Large intestine (tissue), 3 donors: ENCODE measurements around the gene ARHGAP1. TPM values are rescaled to one million over a fixed set of nuclear protein-coding genes. Genes with fewer than 3 reads are reported as not detected.
A peak's percentile ranks its signal among the peaks of the same experiment; 100 is the strongest.
"Not testable (repeated sequence)": the region's sequence is repeated elsewhere in the genome, so short reads cannot be mapped to it uniquely, and the experiment has no call there.

Experiments used
- DNase-seq, 2 donors: peaks; one replicate each; pipeline versions ENCODE4 v3.0.0 to v3.0.0-alpha.2; 2013
- H3K27ac ChIP-seq: one replicate; pipeline ENCODE4 v1.5.1; 2013; ENCODE audit warnings: low read length
- H3K27me3 ChIP-seq: 2 replicates; pipeline ENCODE4 v1.6.1; 2013; ENCODE audit warnings: low read length; ENCODE audit not compliant: control insufficient read depth, insufficient read depth
- H3K36me3 ChIP-seq: 2 replicates; pipeline ENCODE4 v1.6.1; 2013; ENCODE audit warnings: low read length; ENCODE audit not compliant: control insufficient read depth, insufficient read depth
- H3K4me1 ChIP-seq: one replicate; pipeline ENCODE4 v1.6.1; 2013; ENCODE audit warnings: low read length; ENCODE audit not compliant: control insufficient read depth, insufficient read depth
- H3K4me3 ChIP-seq: one replicate; pipeline ENCODE4 v1.5.1; 2013; ENCODE audit warnings: low read length
- H3K9me3 ChIP-seq: one replicate; pipeline ENCODE4 v1.6.1; 2013; ENCODE audit warnings: mild to moderate bottlenecking, low read depth, low read length, moderate library complexity; ENCODE audit not compliant: control insufficient read depth
- WGBS: methylation state at CpG from one replicate; pipeline ENCODE4 v1.1.5; 2013; ENCODE audit warnings: low lambda C conversion rate; ENCODE audit not compliant: insufficient coverage; 5-methylcytosine and 5-hydroxymethylcytosine counted together
- polyA plus RNA-seq: library from polyadenylated mRNA; unstranded; fragments of 120-200 nt; gene quantifications from one replicate; pipeline ENCODE4 v1.2.1, GENCODE V29; 2013

The ARHGAP1 gene
- polyA plus RNA-seq, 1 donor: 47.2 TPM

GRCh38 chr11:46725338-46726205 is 25.2 kb upstream of the ARHGAP1 start:
- no CpG with 5 or more reads among the region's 19 CpGs for WGBS
- no peak overlapping the region for H3K4me3 ChIP-seq
- no peak for DNase-seq
- no peaks in the 10 kb centered on the region for H3K4me1 ChIP-seq
- no peaks in the 10 kb centered on the region for H3K9me3 ChIP-seq
- no peak overlapping the region for H3K27ac ChIP-seq
- no peaks in the 10 kb centered on the region for H3K36me3 ChIP-seq
- no peaks in the 10 kb centered on the region for H3K27me3 ChIP-seq

GRCh38 chr11:46724088-46724487 is 23.7 kb upstream of the ARHGAP1 start:
- no peak for DNase-seq
- WGBS: no CpG with 5 or more reads among the region's 8 CpGs
- Histone ChIP-seq H3K4me1 (peaks cover 4% of the 10 kb centered on the region), H3K36me3 (no peaks in the 10 kb centered on the region), H3K27ac (no peak overlapping the region), H3K27me3 (no peaks in the 10 kb centered on the region), H3K4me3 (no peak overlapping the region), H3K9me3 (no peaks in the 10 kb centered on the region)

GRCh38 chr11:46723359-46723680 is 22.9 kb upstream of the ARHGAP1 start:
- Histone ChIP-seq H3K27ac (no peak overlapping the region), H3K4me3 (no peak overlapping the region), H3K9me3 (no peaks in the 10 kb centered on the region), H3K36me3 (no peaks in the 10 kb centered on the region), H3K27me3 (no peaks in the 10 kb centered on the region), H3K4me1 (peaks cover 10% of the 10 kb centered on the region)
- no CpG with 5 or more reads among the region's 8 CpGs for WGBS
- DNase-seq: no peak

GRCh38 chr11:46722566-46723358 is 22.3 kb upstream of the ARHGAP1 start:
- H3K36me3 ChIP-seq: no peaks in the 10 kb centered on the region
- peaks cover 15% of the 10 kb centered on the region for H3K4me1 ChIP-seq
- WGBS: no CpG with 5 or more reads among the region's 11 CpGs
- H3K27ac ChIP-seq: no peak overlapping the region
- H3K4me3 ChIP-seq: no peak overlapping the region
- no peaks in the 10 kb centered on the region for H3K9me3 ChIP-seq
- no peaks in the 10 kb centered on the region for H3K27me3 ChIP-seq
- DNase-seq: no peak

GRCh38 chr11:46721286-46721685 is 20.9 kb upstream of the ARHGAP1 start:
- Histone ChIP-seq H3K36me3 (no peaks in the 10 kb centered on the region), H3K4me1 (peaks cover 17% of the 10 kb centered on the region), H3K27ac (no peak overlapping the region), H3K27me3 (no peaks in the 10 kb centered on the region), H3K4me3 (no peak overlapping the region), H3K9me3 (no peaks in the 10 kb centered on the region)
- no peak for DNase-seq
- 86% methylated on average over 1 of the region's 6 CpGs for WGBS

- Histone ChIP-seq H3K4me1 (peaks cover 17% of the 10 kb centered on the region), H3K27me3 (no peaks in the 10 kb centered on the region), H3K9me3 (no peaks in the 10 kb centered on the region), H3K27ac (no peak overlapping the region), H3K36me3 (no peaks in the 10 kb centered on the region), H3K4me3 (no peak overlapping the region)
- WGBS: no CpG with 5 or more reads among the region's 25 CpGs
- no peak for DNase-seq
These were observed 19.3 kb upstream of the ARHGAP1 start for GRCh38 chr11:46719543-46720218.

GRCh38 chr11:46719048-46719542 is 18.7 kb upstream of the ARHGAP1 start, which contains the start of gene F2:
F2 (plus strand) TSS chr11:46719213; CDS start chr11:46719236, 23 bp downstream.
- no peaks in the 10 kb centered on the region for H3K36me3 ChIP-seq
- H3K27me3 ChIP-seq: no peaks in the 10 kb centered on the region
- no peak for DNase-seq
- H3K27ac ChIP-seq: no peak within 1 kb of the TSS
- H3K4me3 ChIP-seq: no peak within 1 kb of the TSS
- peaks cover 17% of the 10 kb centered on the region for H3K4me1 ChIP-seq
- H3K9me3 ChIP-seq: no peaks in the 10 kb centered on the region
- no CpG with 5 or more reads among the region's 7 CpGs for WGBS

GRCh38 chr11:46718155-46719019 is 18.0 kb upstream of the ARHGAP1 start:
- peak; percentile 30 to 74 for DNase-seq
- H3K9me3 ChIP-seq: no peaks in the 10 kb centered on the region
- H3K36me3 ChIP-seq: no peaks in the 10 kb centered on the region
- H3K4me1 ChIP-seq: peaks cover 17% of the 10 kb centered on the region
- no CpG with 5 or more reads among the region's 11 CpGs for WGBS
- no peak overlapping the region for H3K4me3 ChIP-seq
- H3K27ac ChIP-seq: no peak overlapping the region
- no peaks in the 10 kb centered on the region for H3K27me3 ChIP-seq

GRCh38 chr11:46717825-46718154 is 17.4 kb upstream of the ARHGAP1 start:
- H3K4me1 ChIP-seq: peaks cover 17% of the 10 kb centered on the region
- not testable (repeated sequence) for H3K9me3 ChIP-seq, H3K27ac ChIP-seq, H3K27me3 ChIP-seq, H3K36me3 ChIP-seq, H3K4me3 ChIP-seq, DNase-seq
- no CpG with 5 or more reads among the region's 2 CpGs for WGBS
